Common myeloid progenitor, CD34-positive (primary cell): Measurements from ENCODE around the gene ZBTB49.

Experiments
- CTCF ChIA-PET: fragments of 350-600 bp; sonication (Branson Sonifier 250); formaldehyde crosslinking; loops from one replicate; lab custom pipeline; 2021; ENCODE audit warnings: antibody characterized with exemption; lab: Charles Lee
- POLR2A ChIA-PET: fragments of 350-600 bp; sonication (Branson Sonifier 250); formaldehyde crosslinking; loops from one replicate; lab custom pipeline; 2021; ENCODE audit warnings: antibody characterized with exemption; lab: Charles Lee
- DNase-seq, 3 donors: peaks; one replicate each; pipeline versions ENCODE4 v3.0.0 to v3.0.0-alpha.2; 2013
- H3K27ac ChIP-seq, 2 experiments: 1 replicate in 1 of 2; 2 replicates in 1 of 2; pipeline ENCODE4 v1.7.0; 2013; ENCODE audit warnings: inconsistent platforms in 2 of 2, low read length in 2 of 2, mild to moderate bottlenecking in 2 of 2, low read depth in 1 of 2, moderate library complexity in 1 of 2; ENCODE audit not compliant: severe bottlenecking in 2 of 2, insufficient read depth in 1 of 2, poor library complexity in 1 of 2
- H3K27me3 ChIP-seq, 5 experiments: replicated peaks in 2 of 5; 1 replicate in 3 of 5; 2 replicates in 2 of 5; pipeline versions ENCODE4 v1.6.1 to v1.7.0; 2013; ENCODE audit warnings: low read length in 4 of 5, mild to moderate bottlenecking in 2 of 5, moderate library complexity in 2 of 5, inconsistent platforms in 1 of 5; ENCODE audit not compliant: insufficient read depth in 5 of 5, control insufficient read depth in 4 of 5
- H3K36me3 ChIP-seq, 4 experiments: 1 replicate in 2 of 4; 2 replicates in 2 of 4; pipeline versions ENCODE4 v1.6.1 to v1.7.0; 2013; ENCODE audit warnings: low read length in 3 of 4, control low read depth in 1 of 4, mild to moderate bottlenecking in 1 of 4; ENCODE audit not compliant: control insufficient read depth in 4 of 4, insufficient read depth in 4 of 4
- H3K4me1 ChIP-seq, 4 experiments: 1 replicate in 3 of 4; 2 replicates in 1 of 4; pipeline versions ENCODE4 v1.6.1 to v1.7.1; 2013; ENCODE audit warnings: low read length in 3 of 4, mild to moderate bottlenecking in 3 of 4, control low read depth in 1 of 4, inconsistent platforms in 1 of 4, moderate library complexity in 1 of 4; ENCODE audit not compliant: control insufficient read depth in 4 of 4, insufficient read depth in 4 of 4; ENCODE audit errors: control extremely low read depth in 1 of 4
- H3K4me3 ChIP-seq, 7 experiments: 1 replicate in 4 of 7; 2 replicates in 3 of 7; pipeline versions ENCODE4 v1.5.1 to v1.7.0; 2013; ENCODE audit warnings: mild to moderate bottlenecking in 7 of 7, low read length in 6 of 7, moderate library complexity in 6 of 7, inconsistent platforms in 2 of 7, low read depth in 2 of 7, control low read depth in 1 of 7; ENCODE audit not compliant: insufficient read depth in 4 of 7, control insufficient read depth in 1 of 7; ENCODE audit errors: extremely low read depth in 1 of 7
- H3K9me3 ChIP-seq, 5 experiments: 1 replicate in 4 of 5; 2 replicates in 1 of 5; pipeline versions ENCODE4 v1.6.1 to v1.7.1; 2013; ENCODE audit warnings: low read length in 4 of 5, mild to moderate bottlenecking in 2 of 5, inconsistent platforms in 1 of 5, low read depth in 1 of 5, moderate library complexity in 1 of 5; ENCODE audit not compliant: control insufficient read depth in 4 of 5, insufficient read depth in 2 of 5; ENCODE audit errors: control extremely low read depth in 1 of 5
- WGBS: methylation state at CpG from one replicate; pipeline ENCODE4 v1.1.5; 2013; ENCODE audit not compliant: insufficient coverage; 5-methylcytosine and 5-hydroxymethylcytosine counted together

The ZBTB49 gene

GRCh38 chr4:4311193-4311592, 21.1 kb downstream of the ZBTB49 start:
- Histone ChIP-seq H3K27ac (no peak overlapping the region), H3K9me3 (no peaks in the 10 kb centered on the region), H3K4me1 (no peaks in the 10 kb centered on the region), H3K27me3 (no peaks in the 10 kb centered on the region), H3K36me3 (peaks cover 3 to 53% (median 36%) of the 10 kb centered on the region in 4 experiments), H3K4me3 (no peak overlapping the region)
- CTCF ChIA-PET: no interaction called here
- WGBS: no CpG with 5 or more reads among the region's 4 CpGs
- POLR2A ChIA-PET: no interaction called here
- DNase-seq: no peak

- no peaks in the 10 kb centered on the region for H3K9me3 ChIP-seq
- POLR2A ChIA-PET: no interaction called here
- H3K27me3 ChIP-seq: no peaks in the 10 kb centered on the region
- H3K27ac ChIP-seq: no peak overlapping the region
- no peaks in the 10 kb centered on the region for H3K4me1 ChIP-seq
- no peak overlapping the region for H3K4me3 ChIP-seq
- DNase-seq: no peak
- 98% methylated on average over 9 of the region's 12 CpGs for WGBS
- CTCF ChIA-PET: interaction anchor here (1.3 kb wide), 1 partner anchor 30 kb away, joined by 3 read pairs; no protein-coding TSS in a partner anchor
- peaks cover 12 to 49% (median 42%) of the 10 kb centered on the region in 4 experiments for H3K36me3 ChIP-seq
Measured at GRCh38 chr4:4315461-4316149, 25.6 kb downstream of the ZBTB49 start.

GRCh38 chr4:4316150-4316495, 26.1 kb downstream of the ZBTB49 start:
- Histone ChIP-seq H3K36me3 (peaks cover 18 to 55% (median 45%) of the 10 kb centered on the region in 4 experiments), H3K27ac (no peak overlapping the region), H3K4me1 (no peaks in the 10 kb centered on the region), H3K27me3 (no peaks in the 10 kb centered on the region), H3K9me3 (no peaks in the 10 kb centered on the region), H3K4me3 (no peak overlapping the region)
- ChIA-PET CTCF (interaction anchor here (1.3 kb wide), 1 partner anchor 31 kb away, joined by 3 read pairs; no protein-coding TSS in a partner anchor), POLR2A (no interaction called here)
- WGBS: 97% methylated on average over 13 of the region's 13 CpGs
- no peak for DNase-seq

GRCh38 chr4:4317496-4318232, 27.6 kb downstream of the ZBTB49 start:
- Histone ChIP-seq H3K4me3 (no peak overlapping the region), H3K9me3 (no peaks in the 10 kb centered on the region), H3K4me1 (no peaks in the 10 kb centered on the region), H3K36me3 (peaks cover 19 to 61% (median 51%) of the 10 kb centered on the region in 4 experiments), H3K27ac (no peak overlapping the region), H3K27me3 (no peaks in the 10 kb centered on the region)
- CTCF ChIA-PET: interaction anchor here (1.1 kb wide), 1 partner anchor 16 kb away, joined by 3 read pairs; no protein-coding TSS in a partner anchor
- POLR2A ChIA-PET: no interaction called here
- DNase-seq: no peak
- 97% methylated on average over 18 of the region's 23 CpGs for WGBS

- H3K4me1 ChIP-seq: peaks cover 0 to 2% (median 0%) of the 10 kb centered on the region in 4 experiments
- no peak overlapping the region for H3K4me3 ChIP-seq
- no peak for DNase-seq
- CTCF ChIA-PET: interaction anchor here (1.9 kb wide), 1 partner anchor 13 kb away, joined by 6 read pairs; no protein-coding TSS in a partner anchor
- H3K9me3 ChIP-seq: no peaks in the 10 kb centered on the region
- no peak overlapping the region for H3K27ac ChIP-seq
- no peaks in the 10 kb centered on the region for H3K27me3 ChIP-seq
- WGBS: 99% methylated on average over 15 of the region's 15 CpGs
- peaks cover 16 to 40% (median 32%) of the 10 kb centered on the region in 4 experiments for H3K36me3 ChIP-seq
- POLR2A ChIA-PET: no interaction called here
Measured at GRCh38 chr4:4320528-4320927, 30.5 kb downstream of the ZBTB49 start.

- ChIA-PET POLR2A (no interaction called here), CTCF (interaction anchor here (1.9 kb wide), 1 partner anchor 12 kb away, joined by 6 read pairs; no protein-coding TSS in a partner anchor)
- WGBS: over 99% methylated on average over 23 of the region's 26 CpGs
- DNase-seq: no peak
- Histone ChIP-seq H3K9me3 (no peaks in the 10 kb centered on the region), H3K4me1 (peaks cover 0 to 2% (median 0%) of the 10 kb centered on the region in 4 experiments), H3K27me3 (peaks cover 0 to 2% (median 0%) of the 10 kb centered on the region in 5 experiments), H3K36me3 (peaks cover 16 to 34% (median 26%) of the 10 kb centered on the region in 4 experiments), H3K4me3 (no peak overlapping the region), H3K27ac (no peak overlapping the region)
Measured at GRCh38 chr4:4320951-4321714, 31.1 kb downstream of the ZBTB49 start.
